GM23248 (cell line): ENCODE measurements around the gene POLR2M.

ENCODE experiments used
- EZH2 ChIP-seq: fragments of 200-600 bp; sonication (generic); IDR thresholded peaks from 2 replicates; pipeline ENCODE4 v1.6.1; 2018; ENCODE audit warnings: antibody characterized with exemption, mild to moderate bottlenecking; ENCODE audit not compliant: insufficient read depth, poor library complexity, severe bottlenecking
- EZH2phosphoT487 ChIP-seq: fragments of 200-600 bp; sonication (generic); IDR thresholded peaks from 2 replicates; pipeline ENCODE4 v1.6.1; 2018; ENCODE audit warnings: antibody characterized with exemption, moderate library complexity, mild to moderate bottlenecking, low read depth; ENCODE audit not compliant: insufficient read depth

- TF ChIP-seq EZH2phosphoT487 = no peak
- TF ChIP-seq EZH2 = no peak
Measured at GRCh38 chr15:57662091-57662744, 44.3 kb upstream of the POLR2M start.
